A549 treated with Hydrocortisone at 1 μM for 4 hours (cell line): Measurements from ENCODE around the gene PEX6. TPM values are rescaled to one million over a fixed set of nuclear protein-coding genes. Genes with fewer than 3 reads are reported as not detected.

Experiments
- total RNA-seq: library from RNA; stranded (reverse); fragments of 200-300 nt; extraction: Qiagen RNA extraction; gene quantifications from 5 replicates; pipeline ENCODE4 v1.2.3, GENCODE V29; 2022

Gene PEX6
- 7.8 to 9.7 TPM (median 9.0 TPM) in 5 replicates for total RNA-seq

GRCh38 chr6:42978839-42979522 is at the start of gene PEX6:
PEX6 (minus strand) TSS chr6:42979181; CDS start chr6:42979150, 31 bp downstream.

GRCh38 chr6:43021270-43022047 is 42.5 kb upstream of the PEX6 start, which contains the start of gene RRP36:
RRP36 (plus strand) TSS chr6:43021623; CDS start chr6:43021655, 32 bp downstream.

GRCh38 chr6:43013843-43014433 is 35.0 kb upstream of the PEX6 start, which contains the start of the genes KLHDC3 and MEA1:
KLHDC3 (plus strand) TSS chr6:43014249; CDS start chr6:43017193, 2,944 bp downstream.
MEA1 (minus strand) TSS chr6:43013946; CDS start chr6:43013813, 133 bp downstream.

GRCh38 chr6:42984001-42984923 is 5.3 kb upstream of the PEX6 start, which contains the start of gene PPP2R5D:
PPP2R5D (plus strand) TSS chr6:42984570; CDS start chr6:42984678, 108 bp downstream.

GRCh38 chr6:42960243-42961019 is 18.6 kb downstream of the PEX6 start, which contains the start of gene GNMT:
GNMT (plus strand) TSS chr6:42960754; CDS start chr6:42960768, 14 bp downstream.

GRCh38 chr6:42928986-42929820 is 49.8 kb downstream of the PEX6 start, which contains the start of gene CNPY3:
CNPY3 (plus strand) TSS chr6:42929480; CDS start chr6:42929571, 91 bp downstream.

GRCh38 chr6:42915732-42916131 is 63.2 kb downstream of the PEX6 start, which contains the start of gene PTCRA:
PTCRA (plus strand) TSS chr6:42916053; CDS start chr6:42916070, 17 bp downstream.

Other genes starting within 250 kb of the PEX6 start
- gene TBCC, start 233.1 kb downstream of the PEX6 start, total RNA-seq, result 16.1 to 17.2 TPM (median 16.9 TPM) in 5 replicates
- 2.2 to 3.5 TPM (median 3.1 TPM) in 5 replicates for gene BICRAL, start 197.1 kb downstream of the PEX6 start, total RNA-seq
- gene RPL7L1, start 99.6 kb downstream of the PEX6 start, total RNA-seq, result 61.3 to 99.1 TPM (median 63.8 TPM) in 5 replicates
- gene PTCRA, start 63.1 kb downstream of the PEX6 start, total RNA-seq, result not detected in 5 replicates
- 36.4 to 43.0 TPM (median 40.4 TPM) in 5 replicates for gene CNPY3, start 49.7 kb downstream of the PEX6 start, total RNA-seq
- gene GNMT, start 18.4 kb downstream of the PEX6 start, total RNA-seq, result 0.13 to 0.31 TPM (median 0.21 TPM) in 3 of 5 replicates, not detected in the others
- gene PPP2R5D, start 5.4 kb upstream of the PEX6 start, total RNA-seq, result 23.1 to 33.3 TPM (median 25.7 TPM) in 5 replicates
- gene MEA1, start 34.8 kb upstream of the PEX6 start, total RNA-seq, result 87.9 to 98.7 TPM (median 90.9 TPM) in 5 replicates
- 27.1 to 27.9 TPM (median 27.6 TPM) in 5 replicates for gene KLHDC3, start 35.1 kb upstream of the PEX6 start, total RNA-seq
- gene RRP36, start 42.4 kb upstream of the PEX6 start, total RNA-seq, result 65.6 to 79.1 TPM (median 68.6 TPM) in 5 replicates
- gene CUL7, start 74.7 kb upstream of the PEX6 start, total RNA-seq, result 6.5 to 8.8 TPM (median 7.8 TPM) in 5 replicates
- 52.9 to 63.2 TPM (median 55.8 TPM) in 5 replicates for gene MRPL2, start 80.3 kb upstream of the PEX6 start, total RNA-seq
- 6.3 to 8.2 TPM (median 6.7 TPM) in 5 replicates for gene KLC4, start 80.5 kb upstream of the PEX6 start, total RNA-seq
- 3.9 to 5.1 TPM (median 4.6 TPM) in 5 replicates for gene PTK7, start 97.1 kb upstream of the PEX6 start, total RNA-seq
- gene SRF, start 192.1 kb upstream of the PEX6 start, total RNA-seq, result 13.9 to 17.0 TPM (median 15.7 TPM) in 5 replicates
- 7.7 to 9.5 TPM (median 8.8 TPM) in 5 replicates for gene CUL9, start 203.0 kb upstream of the PEX6 start, total RNA-seq